Measurements from ENCODE around the gene POLE4. TPM values are rescaled to one million over a fixed set of nuclear protein-coding genes. Genes with fewer than 3 reads are reported as not detected.

Gene POLE4
- total RNA-seq, 1 experiment from 2014 or later = 34.6 TPM

DNA sequence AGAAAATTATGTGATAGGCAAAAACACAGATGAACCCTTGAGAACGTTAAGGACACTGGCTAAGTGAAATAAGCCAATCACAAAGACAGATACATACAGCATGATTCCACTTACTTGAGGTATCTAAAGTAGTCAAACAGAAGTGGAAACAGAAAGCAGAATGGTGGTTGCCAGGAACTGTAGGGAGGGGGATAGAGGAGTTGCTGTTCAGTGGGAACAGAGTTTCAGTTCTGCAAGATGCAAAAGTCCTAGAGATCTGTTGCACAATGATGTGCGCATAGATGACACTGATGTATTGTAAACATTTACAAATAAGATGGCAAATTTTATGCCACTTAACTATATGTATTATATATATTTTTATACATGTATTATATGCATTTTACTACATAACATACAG, 59.7 kb downstream of the POLE4 start:
- DNase-seq = no peak
- H3K4me3 Mint-ChIP-seq (ENCODE audit: low read depth, unreplicated experiment) = no peak overlapping the region
- H3K9me3 Mint-ChIP-seq (ENCODE audit: low read depth, unreplicated experiment) = no peaks in the 10 kb centered on the region
- no peaks in the 10 kb centered on the region for H3K4me1 Mint-ChIP-seq (ENCODE audit: low read depth, unreplicated experiment)
- no peak overlapping the region for H3K27ac Mint-ChIP-seq (ENCODE audit: unreplicated experiment)
- no peaks in the 10 kb centered on the region for H3K27me3 Mint-ChIP-seq (ENCODE audit: unreplicated experiment)
- no peaks in the 10 kb centered on the region for H3K36me3 Mint-ChIP-seq (ENCODE audit: insufficient read depth, unreplicated experiment)
- TF ChIP-seq, protein P1, sequence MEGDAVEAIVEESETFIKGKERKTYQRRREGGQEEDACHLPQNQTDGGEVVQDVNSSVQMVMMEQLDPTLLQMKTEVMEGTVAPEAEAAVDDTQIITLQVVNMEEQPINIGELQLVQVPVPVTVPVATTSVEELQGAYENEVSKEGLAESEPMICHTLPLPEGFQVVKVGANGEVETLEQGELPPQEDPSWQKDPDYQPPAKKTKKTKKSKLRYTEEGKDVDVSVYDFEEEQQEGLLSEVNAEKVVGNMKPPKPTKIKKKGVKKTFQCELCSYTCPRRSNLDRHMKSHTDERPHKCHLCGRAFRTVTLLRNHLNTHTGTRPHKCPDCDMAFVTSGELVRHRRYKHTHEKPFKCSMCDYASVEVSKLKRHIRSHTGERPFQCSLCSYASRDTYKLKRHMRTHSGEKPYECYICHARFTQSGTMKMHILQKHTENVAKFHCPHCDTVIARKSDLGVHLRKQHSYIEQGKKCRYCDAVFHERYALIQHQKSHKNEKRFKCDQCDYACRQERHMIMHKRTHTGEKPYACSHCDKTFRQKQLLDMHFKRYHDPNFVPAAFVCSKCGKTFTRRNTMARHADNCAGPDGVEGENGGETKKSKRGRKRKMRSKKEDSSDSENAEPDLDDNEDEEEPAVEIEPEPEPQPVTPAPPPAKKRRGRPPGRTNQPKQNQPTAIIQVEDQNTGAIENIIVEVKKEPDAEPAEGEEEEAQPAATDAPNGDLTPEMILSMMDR (IDR thresholded peaks at IDR 0.05; ENCODE audit: unreplicated experiment) = no peak
- intact Hi-C loops (cut with micrococcal nuclease; ENCODE audit: unreplicated experiment) = no loop called here
- no TSS peak for BruUV-seq (replicated peaks)
- CTCF ChIA-PET = no interaction called here

Other genes with a start within 250 kb of the POLE4 start
- 56.5 and 79.4 TPM in 2 replicates for gene HK2, start 124.5 kb upstream of the POLE4 start, total RNA-seq (2022)
- gene TACR1, start 240.9 kb downstream of the POLE4 start, total RNA-seq (2022) = not detected in 2 replicates

All from Calu3 (cell line).